ENCODE measurements around the gene LRMDA.

LRMDA gene

GRCh38 chr10:75726522-75727483 is 295.4 kb downstream of the LRMDA start:
- in situ Hi-C loops (cut with HindIII; ENCODE audit: low sequenced_read_pairs), result no loop called here
- no peak for DNase-seq (ENCODE audit: low read depth, low spot score)
- TF ChIP-seq, protein P1, sequence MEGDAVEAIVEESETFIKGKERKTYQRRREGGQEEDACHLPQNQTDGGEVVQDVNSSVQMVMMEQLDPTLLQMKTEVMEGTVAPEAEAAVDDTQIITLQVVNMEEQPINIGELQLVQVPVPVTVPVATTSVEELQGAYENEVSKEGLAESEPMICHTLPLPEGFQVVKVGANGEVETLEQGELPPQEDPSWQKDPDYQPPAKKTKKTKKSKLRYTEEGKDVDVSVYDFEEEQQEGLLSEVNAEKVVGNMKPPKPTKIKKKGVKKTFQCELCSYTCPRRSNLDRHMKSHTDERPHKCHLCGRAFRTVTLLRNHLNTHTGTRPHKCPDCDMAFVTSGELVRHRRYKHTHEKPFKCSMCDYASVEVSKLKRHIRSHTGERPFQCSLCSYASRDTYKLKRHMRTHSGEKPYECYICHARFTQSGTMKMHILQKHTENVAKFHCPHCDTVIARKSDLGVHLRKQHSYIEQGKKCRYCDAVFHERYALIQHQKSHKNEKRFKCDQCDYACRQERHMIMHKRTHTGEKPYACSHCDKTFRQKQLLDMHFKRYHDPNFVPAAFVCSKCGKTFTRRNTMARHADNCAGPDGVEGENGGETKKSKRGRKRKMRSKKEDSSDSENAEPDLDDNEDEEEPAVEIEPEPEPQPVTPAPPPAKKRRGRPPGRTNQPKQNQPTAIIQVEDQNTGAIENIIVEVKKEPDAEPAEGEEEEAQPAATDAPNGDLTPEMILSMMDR (IDR thresholded peaks at IDR 0.05; ENCODE audit: low read depth, low read length), result no peak
- no peak overlapping the region for H3K4me3 ChIP-seq (ENCODE audit: low read depth, low read length)

DNA sequence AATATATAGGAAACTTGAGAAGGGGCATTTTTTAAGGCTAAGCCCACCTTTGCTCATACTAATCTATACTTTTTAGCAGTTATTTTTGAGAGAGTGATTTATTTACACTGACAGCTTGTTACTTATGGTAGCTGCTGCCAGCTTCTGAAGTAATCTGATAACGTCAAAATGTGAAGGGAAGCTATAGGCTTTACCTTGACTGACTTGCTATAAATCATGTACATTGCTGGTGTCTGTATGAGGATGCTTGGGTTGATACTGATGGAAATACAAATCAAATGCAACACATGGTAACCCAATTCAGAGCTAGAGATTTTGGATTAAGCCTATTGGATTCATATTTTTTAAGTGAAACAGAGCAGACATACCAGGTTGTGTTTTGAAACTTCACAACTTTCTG is 299.4 kb downstream of the LRMDA start:
- in situ Hi-C loops (cut with HindIII; ENCODE audit: low sequenced_read_pairs), result no loop called here
- DNase-seq (ENCODE audit: low read depth, low spot score), result no peak
- TF ChIP-seq, protein P1 (IDR thresholded peaks at IDR 0.05; ENCODE audit: low read depth, low read length), result no peak
- no peak overlapping the region for H3K4me3 ChIP-seq (ENCODE audit: low read depth, low read length)

DNA sequence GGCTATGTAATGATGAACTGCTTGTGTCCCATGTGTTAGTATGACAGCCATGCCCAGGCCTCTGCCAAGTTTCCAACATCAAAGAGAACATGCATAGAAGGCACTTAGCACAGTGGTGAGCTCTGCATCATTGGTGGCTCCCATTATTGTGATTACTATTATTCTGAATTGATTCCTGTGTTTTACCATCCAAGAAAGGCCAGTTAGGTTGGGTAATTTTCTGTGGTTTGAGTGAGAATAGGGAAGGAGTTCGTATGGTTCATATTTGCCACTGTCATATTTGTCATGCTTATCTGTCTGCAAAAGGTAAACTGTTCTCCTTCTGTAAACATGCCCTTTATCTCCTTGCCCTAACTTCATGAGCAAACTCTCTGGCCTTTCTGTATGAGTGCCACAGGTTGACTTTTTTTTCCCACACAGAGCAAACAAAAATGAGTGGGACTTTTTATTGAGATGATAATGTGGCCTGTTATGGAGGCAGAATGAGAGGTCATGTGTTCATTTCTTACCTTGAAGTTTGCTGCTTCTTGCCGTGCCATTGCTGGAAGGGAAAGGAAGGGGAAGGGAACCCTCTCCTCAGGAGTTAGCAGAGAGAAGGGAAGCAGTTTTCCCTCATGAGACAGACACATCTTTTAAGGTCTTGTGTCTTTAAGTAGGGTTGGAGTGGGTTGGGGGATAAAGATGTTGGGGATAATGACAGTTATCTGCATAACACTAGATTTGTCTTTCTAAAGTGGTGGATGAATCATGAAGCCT is 301.9 kb downstream of the LRMDA start:
- no peak for DNase-seq (ENCODE audit: low read depth, low spot score)
- no peak overlapping the region for H3K4me3 ChIP-seq (ENCODE audit: low read depth, low read length)
- in situ Hi-C loops (cut with HindIII; ENCODE audit: low sequenced_read_pairs), result no loop called here
- TF ChIP-seq, protein P1 (IDR thresholded peaks at IDR 0.05; ENCODE audit: low read depth, low read length), result no peak

GRCh38 chr10:75736151-75736640 is 304.8 kb downstream of the LRMDA start:
- no peak for DNase-seq (ENCODE audit: low read depth, low spot score)
- TF ChIP-seq, protein P1 (IDR thresholded peaks at IDR 0.05; ENCODE audit: low read depth, low read length), result no peak
- in situ Hi-C loops (cut with HindIII; ENCODE audit: low sequenced_read_pairs), result no loop called here
- no peak overlapping the region for H3K4me3 ChIP-seq (ENCODE audit: low read depth, low read length)

GRCh38 chr10:75736889-75737579 is 305.6 kb downstream of the LRMDA start:
- DNase-seq (ENCODE audit: low read depth, low spot score), result no peak
- in situ Hi-C loops (cut with HindIII; ENCODE audit: low sequenced_read_pairs), result no loop called here
- TF ChIP-seq, protein P1 (IDR thresholded peaks at IDR 0.05; ENCODE audit: low read depth, low read length), result no peak

GRCh38 chr10:75737580-75737949 is 306.1 kb downstream of the LRMDA start:
- no peak overlapping the region for H3K4me3 ChIP-seq (ENCODE audit: low read depth, low read length)
- in situ Hi-C loops (cut with HindIII; ENCODE audit: low sequenced_read_pairs), result no loop called here
- no peak for DNase-seq (ENCODE audit: low read depth, low spot score)
- TF ChIP-seq, protein P1 (IDR thresholded peaks at IDR 0.05; ENCODE audit: low read depth, low read length), result no peak

More at GRCh38 chr10:75736889-75737579, 305.6 kb downstream of the LRMDA start:
- H3K4me3 ChIP-seq (ENCODE audit: low read depth, low read length), result no peak overlapping the region

Data from astrocyte of the spinal cord (primary cell).